Nephron progenitor cell (in vitro differentiated cells): ENCODE results near the gene RPS3.

Experiments used
- DNase-seq: peaks from one replicate; pipeline ENCODE4 v3.0.0; 2021
- H3K27ac Mint-ChIP-seq: 2 replicates; pipeline ENCODE4 v1.8.0; 2021; ENCODE audit warnings: mild to moderate bottlenecking, moderate library complexity, mixed read lengths
- H3K27me3 Mint-ChIP-seq: 2 replicates; pipeline ENCODE4 v1.8.0; 2021; ENCODE audit warnings: mild to moderate bottlenecking, low read depth, mixed read lengths; ENCODE audit not compliant: poor library complexity
- H3K36me3 Mint-ChIP-seq: 2 replicates; pipeline ENCODE4 v1.8.0; 2021; ENCODE audit warnings: low read depth, mixed read lengths
- H3K4me1 Mint-ChIP-seq: 2 replicates; pipeline ENCODE4 v1.8.0; 2021; ENCODE audit warnings: mixed read lengths
- H3K4me3 Mint-ChIP-seq: 2 replicates; pipeline ENCODE4 v1.8.0; 2021; ENCODE audit warnings: mild to moderate bottlenecking, moderate library complexity, mixed read lengths
- H3K9me3 Mint-ChIP-seq: 2 replicates; pipeline ENCODE4 v1.8.0; 2021; ENCODE audit warnings: mild to moderate bottlenecking, moderate library complexity, mixed read lengths
- TF ChIP-seq, protein P1 (sequence below): fragments of 200-600 bp; sonication (generic); IDR thresholded peaks from 2 replicates; pipeline ENCODE4 v1.5.0; 2021; ENCODE audit warnings: antibody characterized with exemption

RPS3 gene

DNA sequence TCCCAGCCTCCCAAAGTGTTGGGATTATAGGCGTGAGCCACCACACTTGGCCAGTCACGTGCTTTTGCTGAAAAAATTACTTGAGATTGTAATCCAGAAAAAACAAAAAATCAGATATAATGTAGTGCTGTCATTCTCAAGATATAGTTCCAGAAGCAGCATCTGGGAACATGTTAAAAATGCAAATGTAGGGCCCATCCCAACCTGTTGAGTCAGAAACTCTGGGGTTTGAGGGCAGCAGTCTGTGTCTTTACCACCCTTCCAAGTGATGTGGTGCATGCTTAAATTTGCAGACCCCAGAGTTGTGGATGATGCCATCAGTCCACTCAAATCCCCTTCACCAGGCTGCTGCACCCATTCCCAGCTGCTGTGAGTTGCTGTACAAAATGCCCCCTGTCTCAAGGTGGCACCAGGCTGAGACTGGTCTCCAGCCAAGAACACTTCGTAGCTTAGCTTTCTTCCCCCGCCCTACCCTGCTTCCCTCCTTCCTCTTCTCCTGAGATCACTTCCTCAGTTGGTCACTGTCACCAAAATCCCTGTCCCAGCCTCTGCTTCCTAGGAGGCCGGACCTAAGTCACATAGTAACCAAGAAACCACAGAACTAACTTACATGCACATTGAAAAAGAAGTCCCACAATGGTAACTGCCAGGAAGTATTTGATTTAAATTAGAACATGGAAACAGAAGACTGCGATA is 29.6 kb upstream of the RPS3 start:
- Mint-ChIP-seq H3K27me3 (peaks cover 19% of the 10 kb centered on the region), H3K4me1 (peaks cover 7% of the 10 kb centered on the region), H3K27ac (no peak overlapping the region), H3K36me3 (no peaks in the 10 kb centered on the region), H3K9me3 (peaks cover 16% of the 10 kb centered on the region), H3K4me3 (no peak overlapping the region)
- TF ChIP-seq, protein P1, sequence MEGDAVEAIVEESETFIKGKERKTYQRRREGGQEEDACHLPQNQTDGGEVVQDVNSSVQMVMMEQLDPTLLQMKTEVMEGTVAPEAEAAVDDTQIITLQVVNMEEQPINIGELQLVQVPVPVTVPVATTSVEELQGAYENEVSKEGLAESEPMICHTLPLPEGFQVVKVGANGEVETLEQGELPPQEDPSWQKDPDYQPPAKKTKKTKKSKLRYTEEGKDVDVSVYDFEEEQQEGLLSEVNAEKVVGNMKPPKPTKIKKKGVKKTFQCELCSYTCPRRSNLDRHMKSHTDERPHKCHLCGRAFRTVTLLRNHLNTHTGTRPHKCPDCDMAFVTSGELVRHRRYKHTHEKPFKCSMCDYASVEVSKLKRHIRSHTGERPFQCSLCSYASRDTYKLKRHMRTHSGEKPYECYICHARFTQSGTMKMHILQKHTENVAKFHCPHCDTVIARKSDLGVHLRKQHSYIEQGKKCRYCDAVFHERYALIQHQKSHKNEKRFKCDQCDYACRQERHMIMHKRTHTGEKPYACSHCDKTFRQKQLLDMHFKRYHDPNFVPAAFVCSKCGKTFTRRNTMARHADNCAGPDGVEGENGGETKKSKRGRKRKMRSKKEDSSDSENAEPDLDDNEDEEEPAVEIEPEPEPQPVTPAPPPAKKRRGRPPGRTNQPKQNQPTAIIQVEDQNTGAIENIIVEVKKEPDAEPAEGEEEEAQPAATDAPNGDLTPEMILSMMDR, result no peak
- no peak for DNase-seq

DNA sequence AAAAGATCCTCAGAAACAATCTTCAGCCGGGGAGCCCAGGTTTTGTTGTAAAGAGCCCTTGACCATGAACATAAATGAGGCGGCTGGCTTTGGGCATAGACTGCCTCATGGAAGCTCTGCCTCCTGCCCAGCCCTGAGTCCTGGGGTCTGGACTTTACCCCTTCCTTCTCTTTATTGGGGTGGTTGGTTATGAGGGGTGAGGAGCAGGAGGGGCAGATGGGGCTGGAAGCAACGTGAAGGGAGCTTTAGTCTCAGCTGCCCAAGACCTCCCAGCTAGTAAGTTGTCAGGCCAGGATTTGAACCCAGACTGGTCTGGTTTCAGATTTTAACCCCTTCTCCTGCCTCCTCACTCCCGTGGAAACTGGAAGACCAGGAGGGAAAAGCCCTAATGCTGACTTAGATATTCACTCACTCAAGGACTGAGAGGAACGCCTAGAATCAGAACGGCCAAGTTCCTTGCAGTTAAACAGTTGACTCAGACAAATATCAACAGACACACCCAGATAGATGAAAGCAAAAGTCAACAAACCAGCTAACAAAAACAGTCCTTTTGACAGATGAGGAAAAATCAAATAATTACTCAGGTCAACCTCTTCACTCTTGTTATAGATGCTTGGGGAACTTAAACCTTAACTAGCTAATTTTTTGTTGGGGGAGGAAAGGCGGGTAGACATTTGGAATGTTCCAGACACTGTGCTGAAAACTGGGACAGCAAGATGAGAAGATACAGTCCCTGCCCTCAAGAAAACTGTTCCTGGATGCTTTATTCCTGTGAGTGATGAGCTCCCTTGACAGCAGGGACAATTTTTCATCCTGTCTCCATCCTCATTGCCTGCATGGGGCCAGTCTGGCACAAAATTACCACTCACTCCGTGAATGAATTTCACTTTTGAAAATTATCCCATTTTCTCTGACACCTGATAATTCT is 27.1 kb upstream of the RPS3 start:
- no peak for DNase-seq
- Mint-ChIP-seq H3K9me3 (peaks cover 16% of the 10 kb centered on the region), H3K36me3 (no peaks in the 10 kb centered on the region), H3K27ac (no peak overlapping the region), H3K27me3 (peaks cover 26% of the 10 kb centered on the region), H3K4me3 (no peak overlapping the region), H3K4me1 (peaks cover 7% of the 10 kb centered on the region)
- TF ChIP-seq, protein P1, result no peak

DNA sequence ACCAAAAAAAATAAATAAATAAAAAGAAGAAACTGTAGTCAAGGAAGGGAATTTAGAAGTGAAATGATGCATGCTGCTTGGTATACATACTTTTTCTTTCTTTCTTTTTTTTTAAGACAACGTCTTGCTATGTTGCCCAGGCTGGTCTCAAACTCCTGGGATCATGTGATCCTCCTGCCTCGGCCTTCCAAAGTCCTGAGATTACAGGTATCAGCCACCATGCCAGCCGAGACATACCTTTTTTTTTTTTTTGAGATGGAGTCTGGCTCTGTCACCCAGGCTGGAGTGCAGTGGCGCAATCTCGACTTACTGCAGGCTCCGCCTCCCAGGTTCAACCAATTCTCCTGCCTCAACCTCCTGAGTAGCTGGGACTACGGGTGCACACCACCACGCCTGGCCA is 26.1 kb upstream of the RPS3 start:
- H3K27ac Mint-ChIP-seq, result no peak overlapping the region
- peaks cover 7% of the 10 kb centered on the region for H3K4me1 Mint-ChIP-seq
- TF ChIP-seq, protein P1, result no peak
- H3K9me3 Mint-ChIP-seq, result peaks cover 12% of the 10 kb centered on the region
- no peaks in the 10 kb centered on the region for H3K36me3 Mint-ChIP-seq
- no peak for DNase-seq
- peaks cover 28% of the 10 kb centered on the region for H3K27me3 Mint-ChIP-seq
- no peak overlapping the region for H3K4me3 Mint-ChIP-seq

DNA sequence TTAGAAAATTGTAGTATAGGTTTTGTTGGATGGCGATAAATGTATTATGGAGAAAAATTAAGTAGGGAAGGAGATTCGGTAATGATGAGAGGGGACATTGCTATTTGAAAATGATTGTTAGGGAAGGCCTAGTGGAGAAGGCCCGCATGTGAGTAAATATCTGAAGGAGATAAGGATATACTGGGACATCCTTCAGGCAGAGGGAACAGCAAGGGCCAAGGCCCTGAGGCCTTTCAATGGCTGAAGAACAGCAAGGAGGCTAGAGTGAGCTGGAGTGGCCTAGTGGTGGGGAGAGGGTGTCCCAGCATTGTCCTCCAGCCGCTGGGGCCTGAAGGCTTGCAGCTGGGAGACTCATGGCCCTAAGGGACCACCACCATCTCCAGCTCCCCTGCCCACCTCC is 24.7 kb upstream of the RPS3 start:
- DNase-seq, result no peak
- Mint-ChIP-seq H3K4me1 (peaks cover 7% of the 10 kb centered on the region), H3K9me3 (peaks cover 5% of the 10 kb centered on the region), H3K36me3 (no peaks in the 10 kb centered on the region), H3K27ac (no peak overlapping the region), H3K4me3 (no peak overlapping the region), H3K27me3 (peaks cover 28% of the 10 kb centered on the region)
- TF ChIP-seq, protein P1, result no peak

DNA sequence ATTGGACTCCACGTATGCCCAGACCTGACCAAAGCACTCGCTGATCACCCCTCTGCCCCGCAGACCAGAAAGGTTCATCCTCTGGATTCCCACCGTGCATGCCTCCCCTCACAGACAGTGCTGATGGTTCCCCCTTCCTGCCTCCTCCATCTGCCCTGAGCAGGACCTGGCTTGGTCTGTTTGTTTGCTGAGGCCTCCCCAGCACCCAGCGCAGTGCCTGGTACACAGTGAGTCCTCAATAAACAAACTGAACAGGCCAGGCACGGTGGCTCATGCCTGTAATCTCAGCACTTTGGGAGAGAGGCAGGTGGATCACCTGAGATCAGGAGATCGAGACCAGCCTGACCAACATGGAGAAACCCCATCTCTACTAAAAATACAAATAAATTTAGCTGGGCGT is 23.7 kb upstream of the RPS3 start:
- TF ChIP-seq, protein P1, result no peak
- Mint-ChIP-seq H3K27ac (peak overlapping the region; percentile 82), H3K4me3 (no peak overlapping the region), H3K4me1 (peaks cover 7% of the 10 kb centered on the region), H3K9me3 (no peaks in the 10 kb centered on the region), H3K36me3 (no peaks in the 10 kb centered on the region), H3K27me3 (peaks cover 23% of the 10 kb centered on the region)
- DNase-seq, result no peak
